Dermis microvascular lymphatic vessel endothelial cell (primary cell): Measurements from ENCODE around the gene TTLL7. TPM values are rescaled to one million over a fixed set of nuclear protein-coding genes. Genes with fewer than 3 reads are reported as not detected.

Source experiments
- DNase-seq, 2 donors: peaks; one replicate each; pipeline versions ENCODE4 v3.0.0 to v3.0.0-alpha.2; 2010; ENCODE audit warnings: low read depth in 2 of 2
- total RNA-seq: library from RNA; depleted of rRNA; stranded (reverse); fragments of >200 nt; gene quantifications from 2 replicates; pipeline ENCODE4 v1.2.1, GENCODE V29; 2014

TTLL7 gene
- total RNA-seq, 1 donor from 2014 or later, result 0.51 TPM

DNA sequence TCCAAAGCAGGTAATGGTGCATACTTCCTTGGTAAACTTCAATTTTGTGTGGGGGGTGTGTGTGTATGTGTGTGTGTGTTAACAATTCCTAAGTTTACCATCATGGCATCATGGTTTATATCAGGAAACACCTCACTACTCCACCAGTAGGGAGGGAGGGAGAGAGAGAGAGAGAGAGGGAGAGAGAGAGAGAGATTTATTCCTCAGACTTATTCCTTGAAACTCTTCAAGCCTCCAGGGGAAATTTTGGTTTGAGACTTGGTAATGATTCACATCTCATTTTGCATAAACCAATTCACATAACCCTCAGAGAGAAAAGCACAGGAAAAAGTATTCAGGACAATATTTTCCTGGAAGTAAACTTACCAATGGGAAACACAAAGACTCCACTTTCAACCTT, 115.0 kb downstream of the TTLL7 start:
- DNase-seq, result no peak

DNA sequence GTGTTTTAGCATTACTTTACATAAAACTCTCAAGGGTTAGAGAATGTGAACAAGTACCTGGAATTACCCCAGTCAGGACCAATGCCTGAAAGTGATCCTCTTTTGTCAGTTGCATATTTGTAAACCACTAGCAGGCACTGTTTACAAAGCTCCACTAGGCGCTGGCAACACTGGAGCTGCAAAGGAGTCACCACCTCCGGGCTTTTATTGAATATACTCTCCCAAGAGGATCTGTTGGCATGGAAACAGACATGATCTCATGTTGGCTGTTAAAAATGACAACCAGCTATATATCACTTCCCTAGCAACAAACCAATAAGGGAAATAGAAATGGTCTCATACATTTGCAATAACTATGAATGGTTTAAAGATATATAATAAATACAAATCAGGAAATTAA, 116.0 kb downstream of the TTLL7 start:
- DNase-seq, result peak; percentile 2 to 65

DNA sequence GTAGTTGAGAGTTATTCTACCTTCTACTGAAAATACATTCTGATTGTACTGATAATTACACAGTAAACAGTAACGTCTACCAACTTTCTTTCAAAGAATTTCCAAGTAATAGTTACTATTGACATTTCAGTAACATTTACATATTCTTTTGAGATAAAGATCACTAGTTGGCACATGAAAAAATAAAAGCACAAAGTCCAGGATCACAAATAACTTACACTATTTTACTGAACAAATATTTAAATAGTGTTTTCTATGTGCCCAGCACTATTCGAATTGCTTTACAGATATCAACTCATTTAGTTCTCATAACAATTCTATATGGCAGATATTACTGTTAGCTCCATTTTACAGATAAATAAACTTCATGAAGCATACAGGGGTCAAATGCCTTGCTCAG, 126.4 kb downstream of the TTLL7 start:
- no peak for DNase-seq

DNA sequence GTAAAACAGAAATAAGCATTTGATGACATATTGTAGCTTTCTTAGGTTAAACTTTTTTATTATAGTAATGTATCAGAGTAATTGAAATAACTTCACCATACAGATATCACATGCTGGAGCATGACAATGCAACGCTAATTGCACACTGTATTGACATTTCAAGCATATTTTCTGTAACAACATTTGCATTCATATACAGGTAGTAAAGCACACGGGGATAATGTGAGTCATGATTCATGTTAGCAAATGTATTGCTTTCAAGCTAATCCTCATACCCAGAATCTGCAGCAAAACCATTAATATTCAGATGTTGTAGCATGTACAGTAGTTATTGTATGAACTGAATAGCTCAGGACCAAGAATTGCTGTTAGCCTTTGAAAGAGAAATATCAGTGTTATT, 133.9 kb downstream of the TTLL7 start:
- no peak for DNase-seq

DNA sequence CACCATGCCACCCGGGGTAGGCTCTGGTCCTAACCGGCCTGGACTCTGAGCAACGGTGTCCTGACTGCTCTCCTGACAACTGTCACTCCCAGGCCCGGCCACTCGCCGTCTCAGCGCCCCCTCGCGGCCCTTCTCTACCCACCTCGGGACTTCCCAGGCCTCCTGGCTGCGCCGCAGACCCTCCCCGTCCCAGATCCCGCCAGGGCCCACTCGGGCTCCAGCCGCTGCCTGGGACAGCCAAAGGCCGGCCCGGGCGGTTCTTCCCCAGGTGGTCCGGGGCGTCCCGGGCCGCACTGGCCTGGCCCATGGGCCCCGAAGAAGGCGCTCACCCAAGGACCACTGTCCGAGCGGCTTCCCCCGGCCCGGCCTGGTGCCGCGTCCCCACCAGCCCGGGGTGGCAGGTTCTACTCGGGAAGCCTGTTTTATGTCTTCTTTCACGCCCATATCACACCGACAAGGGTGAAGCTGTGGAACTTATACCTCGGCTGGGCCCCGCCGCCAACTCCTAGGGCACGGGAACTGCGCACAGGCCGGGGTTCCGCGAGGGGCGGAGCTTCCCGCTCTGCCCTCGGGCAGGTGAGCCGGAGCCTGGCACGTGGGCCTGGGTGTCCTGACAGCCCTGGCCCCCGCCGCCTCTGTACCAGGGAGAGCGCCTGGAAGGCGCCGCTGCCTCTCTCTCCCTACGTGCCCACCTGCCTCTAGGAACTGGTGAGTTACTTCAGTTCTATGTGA, 138.3 kb downstream of the TTLL7 start:
- DNase-seq, result peak in 1 of 2 donors; percentile 57

DNA sequence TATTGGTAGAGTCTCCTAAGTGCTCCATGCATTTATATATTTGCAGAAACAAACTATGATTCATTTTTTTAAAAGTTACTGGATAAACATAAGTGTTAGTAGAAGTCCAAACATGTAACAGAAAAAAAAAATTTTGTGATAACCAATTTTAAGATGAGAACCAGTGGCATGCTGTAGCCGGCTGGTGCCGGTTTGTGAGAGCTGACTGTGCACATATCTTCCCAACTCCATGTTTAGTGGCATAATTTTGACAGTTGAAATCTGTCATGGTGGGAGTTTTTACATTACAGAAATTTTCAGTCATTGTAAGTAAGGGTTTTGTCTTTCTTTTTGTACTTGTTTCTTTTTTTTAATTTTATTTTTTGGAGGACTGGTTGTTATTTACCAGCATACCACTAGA, 141.2 kb downstream of the TTLL7 start:
- no peak for DNase-seq

DNA sequence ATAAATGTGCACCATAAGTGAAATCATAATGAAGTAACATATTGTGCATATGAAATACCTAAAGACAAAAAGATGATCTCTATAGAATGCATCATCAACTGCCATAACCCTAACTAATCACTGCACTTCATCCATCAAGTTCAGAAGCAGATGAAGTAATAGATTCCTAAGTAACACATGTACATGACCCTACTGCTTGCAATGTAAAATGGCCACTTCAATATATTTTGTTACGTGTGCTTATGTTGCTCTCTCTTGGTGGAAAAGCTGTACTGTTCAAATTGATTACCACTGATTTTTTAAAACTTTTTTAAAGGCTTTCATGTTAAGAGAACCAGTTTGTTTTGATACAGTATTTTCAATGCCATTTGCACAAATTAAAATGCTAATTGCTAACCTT, 141.8 kb downstream of the TTLL7 start:
- DNase-seq, result no peak

DNA sequence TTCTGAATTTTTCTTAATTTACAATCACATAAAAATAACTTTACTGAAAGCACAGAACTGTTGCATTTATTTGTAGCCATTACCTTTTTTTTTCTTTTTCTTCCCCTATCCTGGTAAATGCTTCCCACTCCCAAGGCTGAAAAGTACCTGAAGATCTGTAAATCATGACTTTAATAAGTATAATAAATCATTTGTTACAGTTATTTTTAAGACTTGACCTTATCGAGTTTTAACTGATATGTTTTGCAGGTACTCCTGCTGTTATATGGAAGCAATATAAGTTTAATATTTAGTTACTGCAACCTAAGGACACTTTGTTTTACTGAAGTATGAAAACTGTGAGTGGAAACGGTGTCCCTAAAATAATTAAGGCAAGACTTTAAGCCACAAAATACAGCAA, 142.6 kb downstream of the TTLL7 start:
- no peak for DNase-seq

DNA sequence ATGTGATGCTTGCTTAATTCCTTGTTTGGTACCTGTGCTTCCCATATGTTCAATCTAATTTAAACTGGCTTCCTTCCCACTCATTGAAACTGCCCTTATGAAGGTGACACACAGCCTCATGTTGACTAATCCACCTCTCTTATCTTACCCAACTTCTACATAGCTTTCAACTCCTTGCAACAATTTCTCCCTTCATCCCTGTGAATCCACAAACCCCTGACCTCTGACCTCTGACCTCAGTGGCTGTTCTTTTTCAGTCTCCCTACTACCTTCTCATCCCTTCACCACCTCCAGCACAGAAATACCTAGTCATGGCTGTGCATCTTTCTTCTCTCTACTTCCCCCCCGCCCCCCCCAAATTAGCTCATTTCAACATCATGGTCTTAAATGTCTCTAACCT, 144.5 kb downstream of the TTLL7 start:
- DNase-seq, result no peak

DNA sequence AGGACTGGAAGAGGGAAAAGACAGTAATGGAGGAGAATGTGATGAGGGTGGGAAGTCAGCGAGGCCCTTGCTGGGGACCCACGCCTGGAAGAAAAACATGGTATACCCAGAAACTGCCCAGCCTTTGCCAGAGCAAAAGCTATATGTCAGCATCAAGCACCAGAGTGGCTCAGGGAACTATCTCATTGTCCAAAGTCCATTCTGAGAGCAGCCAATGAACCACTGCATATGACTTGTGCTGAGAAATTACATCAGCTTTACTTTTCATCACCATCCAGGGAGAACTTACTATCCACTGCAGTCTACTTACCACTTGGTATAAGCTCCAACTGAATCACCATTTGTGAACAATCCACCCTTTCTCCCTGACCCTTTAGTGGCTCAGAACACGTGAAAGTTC, 148.1 kb downstream of the TTLL7 start:
- DNase-seq, result no peak

DNA sequence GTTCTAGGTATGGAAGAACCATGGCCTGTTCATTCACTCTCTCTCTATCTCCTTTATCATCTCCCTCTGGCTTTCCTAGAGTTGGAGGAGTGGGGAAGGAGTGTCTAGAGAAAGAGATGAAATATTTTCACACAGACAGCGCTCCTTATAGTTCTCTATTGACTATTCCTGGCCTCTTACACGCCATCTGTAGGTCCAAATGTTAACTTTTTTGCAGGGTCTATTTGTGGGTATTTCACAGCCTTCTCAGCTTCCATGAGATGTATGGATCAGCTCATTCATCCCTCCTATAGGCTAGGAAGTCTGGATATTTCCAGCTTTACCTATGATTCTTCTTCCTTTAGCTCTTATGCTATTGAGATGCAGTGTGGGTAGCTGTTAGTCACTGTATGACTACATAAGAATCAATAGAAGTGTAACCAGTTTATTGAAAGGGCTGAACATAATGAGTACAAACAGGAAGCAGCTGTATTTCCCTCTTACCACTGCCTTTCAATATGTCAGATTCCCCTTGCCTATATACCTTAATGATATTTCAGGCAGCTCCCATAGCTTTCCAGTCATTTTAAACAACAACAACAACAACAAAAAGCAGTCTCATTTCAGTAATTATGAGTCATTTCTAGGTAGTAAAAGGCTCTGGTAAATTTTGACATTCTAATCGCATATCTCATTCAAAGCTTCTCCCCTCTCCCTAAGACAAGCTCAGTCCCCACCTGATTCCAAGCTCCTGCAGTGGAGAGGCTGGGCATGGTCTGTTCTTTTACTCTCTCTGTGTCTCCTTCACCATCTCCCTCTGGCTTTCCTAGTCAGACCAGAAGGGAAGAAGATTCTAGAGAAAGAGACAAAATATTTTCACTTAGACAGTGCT, 149.5 kb downstream of the TTLL7 start:
- DNase-seq, result no peak

DNA sequence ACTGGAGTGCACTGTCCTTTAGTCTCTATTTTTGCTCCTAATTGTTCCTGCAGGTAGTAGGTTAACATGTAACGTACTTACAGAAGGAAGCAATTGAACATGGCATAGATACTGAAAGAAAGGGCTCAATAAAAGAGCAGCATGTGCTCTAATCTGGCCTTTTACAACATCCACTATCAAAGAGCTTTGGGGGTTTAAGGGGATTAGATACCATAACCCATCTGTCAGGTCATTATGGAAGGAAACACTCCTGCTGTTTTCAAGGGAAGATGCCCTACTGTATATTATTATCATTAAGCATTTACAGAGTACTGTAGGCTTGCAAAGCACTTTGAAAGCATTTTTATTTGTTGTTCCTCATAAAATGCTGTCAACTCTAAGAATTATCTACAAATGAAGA, 152.8 kb downstream of the TTLL7 start:
- no peak for DNase-seq

DNA sequence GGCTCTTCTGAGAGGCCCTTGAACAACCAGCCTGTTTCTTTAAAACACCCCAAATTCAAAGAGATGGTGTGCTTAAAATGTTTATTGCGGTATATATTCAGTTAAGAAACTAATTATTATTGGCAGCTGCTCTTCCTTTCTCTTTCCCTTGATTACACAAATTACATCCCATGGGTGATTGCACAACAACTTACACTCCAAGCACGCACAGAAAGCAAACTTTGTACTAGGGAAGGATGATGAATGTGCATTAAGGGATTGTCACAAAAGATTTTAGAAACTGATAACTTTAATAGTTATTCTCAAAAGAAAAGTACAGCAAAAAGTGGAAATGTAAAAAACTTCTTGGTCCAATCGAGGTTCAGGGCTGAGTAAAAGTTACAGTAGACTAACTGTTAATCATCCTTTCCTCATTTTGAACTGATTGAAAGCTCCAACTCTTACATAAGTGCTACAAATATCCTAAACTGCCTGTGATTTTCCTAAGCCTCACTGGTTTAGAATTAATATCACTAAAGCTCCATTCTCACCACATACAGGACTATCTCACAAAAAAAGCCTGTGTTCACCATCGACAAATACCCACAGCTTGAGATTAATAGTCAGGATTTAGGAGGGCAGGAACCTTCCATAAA, 153.4 kb downstream of the TTLL7 start:
- no peak for DNase-seq

DNA sequence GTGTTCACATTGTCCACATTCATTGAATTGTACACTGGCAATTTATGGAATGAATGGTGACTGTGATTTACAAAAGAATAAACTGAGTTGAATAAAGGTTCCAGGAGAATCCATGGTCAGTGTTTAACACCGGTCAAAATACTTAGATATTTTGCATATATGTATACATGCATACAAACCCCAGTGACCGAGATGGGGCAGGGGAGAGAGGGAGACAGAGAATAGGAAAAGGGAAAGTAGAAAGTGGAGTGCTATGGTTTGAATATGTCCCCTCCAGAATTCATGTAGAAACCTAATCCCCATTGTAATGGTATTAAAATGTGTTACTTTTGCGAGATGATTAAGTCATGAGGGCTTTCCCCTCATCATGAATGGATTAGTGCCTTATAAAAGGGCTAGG, 154.4 kb downstream of the TTLL7 start:
- DNase-seq, result no peak

DNA sequence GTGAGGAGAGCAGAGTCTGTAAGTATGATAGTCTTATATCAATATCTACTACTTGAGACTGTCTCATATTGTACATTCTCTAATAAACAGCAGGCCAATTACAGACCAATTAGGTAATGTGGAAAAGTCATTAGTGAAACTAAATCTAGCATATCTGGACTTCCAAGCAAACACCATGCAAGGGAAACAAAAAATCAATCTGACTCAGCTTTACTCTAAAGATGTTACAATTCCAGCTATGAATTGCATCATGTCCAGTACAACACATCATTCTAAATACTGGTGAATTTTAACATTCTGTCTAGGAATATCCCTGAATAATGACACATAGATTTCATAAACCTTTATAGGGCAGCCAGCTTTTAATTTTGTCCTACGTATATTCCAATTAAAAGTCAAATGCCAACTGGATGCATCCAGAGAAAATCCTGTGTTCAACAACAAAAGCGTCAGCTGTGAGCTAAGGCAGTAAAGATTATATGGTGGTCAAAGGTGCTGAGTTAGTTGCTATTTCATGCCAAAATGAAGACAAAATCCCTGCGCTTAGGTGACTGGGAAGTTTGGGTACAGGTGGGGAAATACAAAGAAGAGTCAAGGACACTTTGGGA, 159.3 kb downstream of the TTLL7 start:
- DNase-seq, result no peak

DNA sequence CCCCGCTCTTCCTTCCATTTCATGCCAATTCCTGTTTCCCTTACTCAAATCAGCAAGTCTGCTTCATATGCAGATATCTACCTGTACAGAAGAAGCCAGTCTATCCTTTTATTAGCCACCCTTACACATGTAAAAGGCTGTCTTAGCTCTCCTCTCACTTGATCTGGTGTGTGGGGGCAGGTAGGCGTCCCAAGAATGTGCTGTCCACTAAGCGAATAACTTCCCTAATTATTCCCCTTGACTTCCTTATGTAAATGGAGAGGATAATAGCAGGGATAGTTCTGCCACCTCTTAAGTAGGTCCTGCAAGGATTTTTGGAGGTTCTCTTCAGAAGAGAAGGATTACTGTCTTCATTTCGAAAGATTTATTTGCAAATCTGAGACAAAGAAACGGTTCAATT, 160.4 kb downstream of the TTLL7 start:
- DNase-seq, result no peak

DNA sequence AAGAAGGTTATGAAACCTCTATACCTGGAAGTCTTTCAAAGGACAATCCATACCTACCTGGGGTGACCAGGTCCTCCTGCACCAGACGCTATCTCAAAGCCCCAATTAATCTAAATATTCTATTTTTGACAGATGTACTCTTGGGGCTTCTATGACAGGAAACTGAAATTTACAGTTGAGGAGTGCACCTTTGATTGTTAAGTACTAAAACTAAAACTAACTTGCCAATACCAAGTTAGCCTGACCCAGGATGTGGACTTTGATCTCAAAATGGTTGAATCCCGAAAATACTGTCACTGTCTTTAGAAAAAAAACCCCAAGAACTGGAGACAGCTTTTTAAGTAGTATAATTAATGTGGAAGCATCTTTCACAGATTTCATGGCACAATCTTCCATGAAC, 162.4 kb downstream of the TTLL7 start:
- no peak for DNase-seq

DNA sequence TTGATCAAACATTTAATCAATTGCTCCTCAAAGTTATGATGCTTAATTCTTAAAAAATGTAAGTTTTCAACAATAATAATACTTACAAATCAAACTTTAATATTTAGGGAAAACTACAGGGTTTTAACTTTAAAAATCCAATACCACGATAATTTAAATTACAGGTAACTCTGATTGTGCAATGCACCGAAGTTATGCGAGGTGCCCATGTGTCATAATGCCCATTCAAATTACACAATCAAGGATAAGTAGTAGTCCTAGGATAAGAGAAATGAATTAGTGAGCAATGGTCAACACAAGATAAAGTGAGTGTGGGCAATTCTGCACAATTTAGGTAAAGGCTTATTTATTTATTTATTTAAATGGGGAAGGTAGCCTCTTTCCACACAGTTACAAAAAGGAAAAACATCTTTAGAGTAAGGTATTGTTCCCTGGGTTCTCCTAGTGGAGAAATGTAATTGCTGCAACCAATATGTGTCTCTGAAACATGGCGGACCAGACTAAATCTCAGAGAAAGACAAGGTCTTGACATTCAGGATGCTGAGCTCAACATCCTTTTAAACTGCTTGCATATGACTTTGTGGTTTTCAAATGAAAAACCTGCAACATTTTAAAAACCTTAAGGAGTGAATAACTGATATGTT, 164.2 kb downstream of the TTLL7 start:
- DNase-seq, result no peak

DNA sequence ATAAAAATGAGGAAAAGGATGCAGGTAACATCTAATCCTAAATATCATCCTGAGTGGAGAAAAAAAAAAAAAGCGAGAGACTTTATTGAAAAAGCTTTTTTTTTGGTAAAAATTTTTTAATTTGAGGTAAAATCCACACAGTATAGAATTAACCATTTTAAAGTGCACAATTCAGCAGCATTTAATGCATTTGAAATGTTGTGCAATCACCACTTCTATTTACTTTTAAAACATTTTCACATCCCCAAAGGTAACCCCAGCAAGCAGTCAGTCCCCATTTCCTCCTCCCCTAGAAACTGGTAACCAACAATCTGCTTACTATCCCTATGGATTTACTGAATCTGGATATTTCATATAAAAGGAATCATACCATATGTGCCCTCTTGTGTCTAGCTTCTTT, 166.7 kb downstream of the TTLL7 start:
- no peak for DNase-seq

DNA sequence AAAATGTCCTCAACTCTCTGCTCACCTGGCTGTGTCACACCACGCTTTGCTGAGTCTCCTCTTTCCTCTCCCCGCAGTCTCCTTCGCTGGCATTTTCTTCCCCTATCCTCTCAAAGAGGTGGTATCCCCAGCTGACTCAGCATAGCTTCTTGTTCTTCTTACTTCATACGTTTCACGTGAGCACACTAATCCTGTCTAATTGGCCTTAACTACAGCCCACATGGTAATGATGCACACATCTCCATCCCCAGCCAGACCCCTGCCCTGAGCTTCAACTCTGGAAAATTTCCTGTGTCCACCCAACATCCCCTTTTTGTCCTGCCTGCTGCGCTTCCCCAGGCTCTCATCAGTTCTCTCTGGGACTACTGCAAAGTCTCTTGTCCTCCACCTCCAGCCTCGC, 169.8 kb downstream of the TTLL7 start:
- DNase-seq, result no peak

DNA sequence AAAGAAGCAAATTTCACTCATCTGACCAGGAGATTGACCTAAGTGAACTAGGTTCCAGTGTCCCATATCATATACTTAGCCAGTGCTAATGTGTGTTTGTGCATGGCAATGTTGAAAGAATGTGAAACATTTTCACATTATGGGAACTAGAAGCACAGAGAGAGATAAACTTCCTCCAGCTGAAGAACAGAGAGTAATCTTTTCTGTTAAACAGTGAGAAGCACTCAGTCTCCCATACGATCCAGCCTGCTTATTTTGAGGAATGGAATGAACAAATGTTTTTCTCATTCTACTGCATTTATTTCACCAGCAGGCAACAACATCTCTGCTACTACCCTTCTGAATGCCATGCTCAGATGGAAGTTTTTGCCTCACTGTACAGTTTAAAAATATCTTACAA, 170.5 kb downstream of the TTLL7 start:
- no peak for DNase-seq

DNA sequence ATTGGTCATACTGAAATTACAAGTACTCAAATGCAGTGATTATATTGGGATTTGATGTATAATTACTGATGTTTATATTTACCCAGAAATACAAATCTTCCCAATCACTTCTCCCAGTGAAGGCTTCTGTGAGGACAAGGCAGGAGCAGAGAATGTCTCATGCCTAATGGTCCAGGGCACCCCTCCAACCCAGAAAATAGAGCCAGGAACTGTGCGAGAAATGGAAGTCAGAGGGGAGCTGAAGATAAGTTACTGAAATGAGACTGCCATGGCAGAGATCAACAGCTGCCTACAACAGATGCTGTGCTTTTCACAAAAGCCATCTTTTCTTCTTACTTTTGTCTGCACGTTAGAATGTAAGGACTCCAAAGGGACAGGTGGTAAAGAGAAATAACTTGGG, 171.2 kb downstream of the TTLL7 start:
- no peak for DNase-seq
